Activated CD8-positive, alpha-beta memory T cell treated with anti-CD3 and anti-CD28 coated beads for 48 hours (primary cell): ENCODE results near the gene KCNIP1.
"Not testable (repeated sequence)": the region's sequence is repeated elsewhere in the genome, so short reads cannot be mapped to it uniquely, and the experiment has no call there.

Source experiments
- DNase-seq, 3 experiments: peaks; one replicate each; pipeline ENCODE4 v3.0.0-alpha.2; 2020; ENCODE audit warnings: low read depth in 2 of 3, low spot score in 2 of 3

KCNIP1 gene

GRCh38 chr5:170536525-170536924, 32.7 kb downstream of the KCNIP1 start:
- no peak for DNase-seq

- no peak for DNase-seq
Observed at GRCh38 chr5:170537451-170538095, 33.8 kb downstream of the KCNIP1 start.

GRCh38 chr5:170538096-170538465, 34.3 kb downstream of the KCNIP1 start:
- DNase-seq: no peak

GRCh38 chr5:170538696-170539586, 35.1 kb downstream of the KCNIP1 start:
- DNase-seq: no peak

GRCh38 chr5:170540271-170540670, 36.5 kb downstream of the KCNIP1 start:
- DNase-seq: no peak

- no peak for DNase-seq
Observed at GRCh38 chr5:170541146-170541769, 37.4 kb downstream of the KCNIP1 start.

- no peak for DNase-seq
Observed at GRCh38 chr5:170542691-170543293, 39.0 kb downstream of the KCNIP1 start.

GRCh38 chr5:170545313-170545712, 41.5 kb downstream of the KCNIP1 start:
- DNase-seq: no peak

- no peak for DNase-seq
Observed at GRCh38 chr5:170545811-170546210, 42.0 kb downstream of the KCNIP1 start.

GRCh38 chr5:170546282-170546681, 42.5 kb downstream of the KCNIP1 start:
- no peak for DNase-seq

- not testable (repeated sequence) for DNase-seq
Observed at GRCh38 chr5:170550382-170550781, 46.6 kb downstream of the KCNIP1 start.

- no peak for DNase-seq
Observed at GRCh38 chr5:170551076-170551475, 47.3 kb downstream of the KCNIP1 start.

- no peak for DNase-seq
Observed at GRCh38 chr5:170551622-170552021, 47.8 kb downstream of the KCNIP1 start.

- no peak for DNase-seq
Observed at GRCh38 chr5:170552621-170553115, 48.8 kb downstream of the KCNIP1 start.

- DNase-seq: no peak
Observed at GRCh38 chr5:170553218-170553617, 49.4 kb downstream of the KCNIP1 start.

GRCh38 chr5:170554521-170555267, 50.9 kb downstream of the KCNIP1 start:
- DNase-seq: no peak

- no peak for DNase-seq
Observed at GRCh38 chr5:170557314-170557713, 53.5 kb downstream of the KCNIP1 start.

- DNase-seq: no peak
Observed at GRCh38 chr5:170559296-170559695, 55.5 kb downstream of the KCNIP1 start.

GRCh38 chr5:170560938-170561337, 57.1 kb downstream of the KCNIP1 start:
- DNase-seq: no peak

- DNase-seq: no peak
Observed at GRCh38 chr5:170562166-170562874, 58.5 kb downstream of the KCNIP1 start.
